GM23338 (cell line): Measurements from ENCODE around the gene STAC. TPM values are rescaled to one million over a fixed set of nuclear protein-coding genes. Genes with fewer than 3 reads are reported as not detected.

ENCODE experiments used
- ATAC-seq: fragments of 200-7000 bp; cut with Tn5 transposase; 3 replicates; pipeline ENCODE4 v1.9.1; 2020
- DNase-seq: peaks from one replicate; pipeline ENCODE4 v3.0.0-alpha.2; 2015; ENCODE audit warnings: low spot score
- H2AFZ ChIP-seq: fragments of 200-600 bp; sonication (generic); 2 replicates; pipeline ENCODE4 v1.8.0; 2016; ENCODE audit warnings: antibody characterized with exemption, mild to moderate bottlenecking, moderate library complexity
- H3F3A ChIP-seq: fragments of 200-600 bp; sonication (generic); replicated peaks from 2 replicates; pipeline ENCODE4 v1.8.0; 2017; ENCODE audit warnings: antibody characterized with exemption, mixed run types, low read depth
- H3K27ac ChIP-seq: fragments of 200-600 bp; sonication (generic); 2 replicates; pipeline ENCODE4 v1.6.1; 2016; ENCODE audit warnings: low read depth
- H3K27me3 ChIP-seq: fragments of 200-600 bp; sonication (generic); 2 replicates; pipeline ENCODE4 v1.8.0; 2016; ENCODE audit warnings: mild to moderate bottlenecking, mixed run types, moderate library complexity; ENCODE audit not compliant: insufficient read depth
- H3K36me3 ChIP-seq: fragments of 200-600 bp; sonication (generic); 2 replicates; pipeline ENCODE4 v1.8.0; 2016; ENCODE audit warnings: mild to moderate bottlenecking; ENCODE audit not compliant: insufficient read depth
- H3K4me1 ChIP-seq: fragments of 200-600 bp; sonication (generic); 2 replicates; pipeline ENCODE4 v1.8.0; 2016; ENCODE audit warnings: mild to moderate bottlenecking, moderate library complexity; ENCODE audit not compliant: insufficient read depth
- H3K4me2 ChIP-seq: fragments of 200-600 bp; sonication (generic); 2 replicates; pipeline ENCODE4 v1.7.1; 2017; ENCODE audit warnings: mixed run types
- H3K4me3 ChIP-seq: fragments of 200-600 bp; sonication (generic); 2 replicates; pipeline ENCODE4 v1.6.1; 2016; ENCODE audit warnings: mixed run types
- H3K79me2 ChIP-seq: fragments of 200-600 bp; sonication (generic); replicated peaks from 2 replicates; pipeline ENCODE4 v1.8.0; 2017; ENCODE audit warnings: mild to moderate bottlenecking; ENCODE audit not compliant: insufficient read depth
- H3K9me2 ChIP-seq: fragments of 200-600 bp; sonication (generic); 2 replicates; pipeline ENCODE4 v1.8.0; 2017; ENCODE audit not compliant: insufficient read depth
- H4K20me1 ChIP-seq: fragments of 200-600 bp; sonication (generic); replicated peaks from 2 replicates; pipeline ENCODE4 v1.8.0; 2017; ENCODE audit warnings: mild to moderate bottlenecking; ENCODE audit not compliant: insufficient read depth
- H3K27ac Mint-ChIP-seq: 2 replicates; pipeline ENCODE4 v1.8.0; 2020; ENCODE audit warnings: inconsistent platforms, mild to moderate bottlenecking, moderate library complexity, mixed read lengths
- H3K27me3 Mint-ChIP-seq: 3 replicates; pipeline ENCODE4 v1.8.0; 2022; ENCODE audit warnings: low read depth, mild to moderate bottlenecking, moderate library complexity, mixed read lengths, inconsistent platforms; ENCODE audit not compliant: insufficient read depth, poor library complexity
- H3K36me3 Mint-ChIP-seq: 3 replicates; pipeline ENCODE4 v1.8.0; 2021; ENCODE audit warnings: low read depth, mild to moderate bottlenecking, inconsistent platforms, moderate library complexity, mixed read lengths
- H3K4me1 Mint-ChIP-seq: 3 replicates; pipeline ENCODE4 v1.8.0; 2020; ENCODE audit warnings: mild to moderate bottlenecking, inconsistent platforms, mixed read lengths
- H3K4me3 Mint-ChIP-seq: 3 replicates; pipeline ENCODE4 v1.8.0; 2021; ENCODE audit warnings: moderate library complexity, mild to moderate bottlenecking, inconsistent platforms, mixed read lengths
- H3K9me3 Mint-ChIP-seq: 3 replicates; pipeline ENCODE4 v1.8.0; 2020; ENCODE audit warnings: moderate library complexity, mild to moderate bottlenecking, inconsistent platforms, mixed read lengths
- CREB1 ChIP-seq: fragments of 250-450 bp; sonication (Bioruptor Pico); IDR thresholded peaks from 2 replicates; pipeline ENCODE4 v1.5.0; 2020; ENCODE audit warnings: low read depth, mild to moderate bottlenecking, moderate library complexity
- CTCF ChIP-seq, 2 experiments: fragments of 200-600 bp in 1 of 2; sonication (generic) in 1 of 2; conservative IDR thresholded peaks; 2 replicates each; pipeline versions ENCODE4 v1.5.1 to v1.6.1; 2016 to 2017; ENCODE audit warnings: antibody characterized with exemption in 2 of 2, low read depth in 2 of 2, mild to moderate bottlenecking in 2 of 2, moderate library complexity in 1 of 2
- EZH2 ChIP-seq: fragments of 200-600 bp; sonication (generic); IDR thresholded peaks from one replicate; pipeline ENCODE4 v1.8.0; 2017; ENCODE audit warnings: antibody characterized with exemption, mild to moderate bottlenecking, low read depth; ENCODE audit not compliant: unreplicated experiment
- EZH2phosphoT487 ChIP-seq: fragments of 200-600 bp; sonication (generic); IDR thresholded peaks from one replicate; pipeline ENCODE4 v1.8.1; 2018; ENCODE audit warnings: antibody characterized with exemption; ENCODE audit not compliant: unreplicated experiment
- JUNB ChIP-seq: IDR thresholded peaks from one replicate; pipeline ENCODE4 v1.6.1; 2016; ENCODE audit warnings: antibody characterized with exemption; ENCODE audit not compliant: unreplicated experiment
- NANOG ChIP-seq: IDR thresholded peaks from 2 replicates; pipeline ENCODE4 v1.6.1; 2016; ENCODE audit warnings: antibody characterized with exemption, borderline replicate concordance
- POLR2AphosphoS5 ChIP-seq: IDR thresholded peaks from 2 replicates; pipeline ENCODE4 v1.6.1; 2016; ENCODE audit warnings: antibody characterized with exemption, low read depth
- REST ChIP-seq: IDR thresholded peaks from one replicate; pipeline ENCODE4 v1.6.1; 2018; ENCODE audit warnings: antibody characterized with exemption; ENCODE audit not compliant: unreplicated experiment
- STAT1 ChIP-seq: IDR thresholded peaks from one replicate; pipeline ENCODE4 v1.6.1; 2016; ENCODE audit warnings: antibody characterized with exemption; ENCODE audit not compliant: unreplicated experiment
- ZNF114 ChIP-seq: fragments of 250-450 bp; sonication (Bioruptor Pico); IDR thresholded peaks from 2 replicates; pipeline ENCODE4 v1.5.0; 2020; ENCODE audit warnings: mild to moderate bottlenecking, moderate library complexity
- ZNF331 ChIP-seq: fragments of 250-450 bp; sonication (Bioruptor Pico); IDR thresholded peaks from 2 replicates; pipeline ENCODE4 v1.5.0; 2020; ENCODE audit warnings: low read depth, mild to moderate bottlenecking, moderate library complexity
- ZNF462 ChIP-seq: fragments of 250-450 bp; sonication (Bioruptor Pico); IDR thresholded peaks from 2 replicates; pipeline ENCODE4 v1.5.0; 2020; ENCODE audit warnings: mild to moderate bottlenecking, moderate library complexity
- polyA plus RNA-seq: library from polyadenylated mRNA; unstranded; fragments of >200 nt; fragmentation: Nextera tagmentation; extraction: Ambion mirVana; gene quantifications from 2 replicates; pipeline ENCODE4 v1.2.1, GENCODE V29; 2016
- total RNA-seq: library from RNA; depleted of rRNA; stranded (reverse); fragments of >200 nt; shearing (Covaris generic); gene quantifications from 2 replicates; pipeline ENCODE4 v1.2.3, GENCODE V29; 2014
- TF ChIP-seq, protein P1 (sequence below): IDR thresholded peaks from 2 replicates; pipeline ENCODE4 v1.6.1; 2016; ENCODE audit warnings: antibody characterized with exemption

STAC gene
- total and polyA plus RNA-seq, 2 experiments from 2014 or later: 5.6 to 22.9 TPM

DNA sequence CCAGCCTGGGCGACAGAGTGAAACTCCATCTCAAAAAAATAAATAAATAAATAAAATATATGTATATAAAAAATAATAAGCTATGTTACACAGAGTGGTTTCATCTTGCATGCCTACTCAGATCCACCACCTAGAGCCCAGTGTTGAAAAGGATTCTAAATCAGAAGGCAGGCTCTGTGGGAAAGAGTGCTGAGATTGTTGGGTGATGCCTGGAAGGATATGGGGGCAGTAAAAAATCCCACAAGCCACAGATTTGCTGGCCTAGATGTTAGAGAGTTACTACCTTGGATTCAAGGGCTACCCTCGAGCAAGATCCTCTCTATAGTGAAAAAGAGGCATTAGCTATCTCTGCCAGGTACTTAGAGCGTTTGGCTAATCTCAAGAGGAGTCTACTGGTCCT is 144.3 kb downstream of the STAC start:
- Mint-ChIP-seq H3K27me3 (no peaks in the 10 kb centered on the region), H3K36me3 (no peaks in the 10 kb centered on the region; the same call in 2 of the 3 replicates), H3K4me1 (peaks cover 11% of the 10 kb centered on the region; the same call in 2 of the 3 replicates), H3K9me3 (no peaks in the 10 kb centered on the region), H3K4me3 (no peak overlapping the region), H3K27ac (no peak overlapping the region)
- no peaks in the 10 kb centered on the region for H3K9me2 ChIP-seq
- ATAC-seq (no peak), DNase-seq (no peak)
- H3K4me1 ChIP-seq: no peaks in the 10 kb centered on the region; the same call in 1 of the 2 replicates
- H3K4me2 ChIP-seq: no peak overlapping the region
- no peaks in the 10 kb centered on the region for H3K79me2 ChIP-seq
- no peaks in the 10 kb centered on the region for H4K20me1 ChIP-seq
- TF ChIP-seq ZNF462 (CRISPR knock-in tag): no peak
- TF ChIP-seq STAT1: no peak
- no peak for TF ChIP-seq CTCF (conservative IDR thresholded peaks at IDR 0.05; ENCODE audit: low read depth in 2 of 2)
- TF ChIP-seq, protein P1, sequence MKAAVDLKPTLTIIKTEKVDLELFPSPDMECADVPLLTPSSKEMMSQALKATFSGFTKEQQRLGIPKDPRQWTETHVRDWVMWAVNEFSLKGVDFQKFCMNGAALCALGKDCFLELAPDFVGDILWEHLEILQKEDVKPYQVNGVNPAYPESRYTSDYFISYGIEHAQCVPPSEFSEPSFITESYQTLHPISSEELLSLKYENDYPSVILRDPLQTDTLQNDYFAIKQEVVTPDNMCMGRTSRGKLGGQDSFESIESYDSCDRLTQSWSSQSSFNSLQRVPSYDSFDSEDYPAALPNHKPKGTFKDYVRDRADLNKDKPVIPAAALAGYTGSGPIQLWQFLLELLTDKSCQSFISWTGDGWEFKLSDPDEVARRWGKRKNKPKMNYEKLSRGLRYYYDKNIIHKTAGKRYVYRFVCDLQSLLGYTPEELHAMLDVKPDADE: no peak
- no peak for TF ChIP-seq REST
- no peak for TF ChIP-seq CREB1
- no peak for TF ChIP-seq EZH2phosphoT487
- TF ChIP-seq JUNB: no peak
- no peak for TF ChIP-seq ZNF114 (CRISPR knock-in tag)
- no peak for TF ChIP-seq ZNF331 (CRISPR knock-in tag)
- no peak for TF ChIP-seq POLR2AphosphoS5
- TF ChIP-seq EZH2: no peak
- no peak for TF ChIP-seq NANOG
- no peak overlapping the region for H3K27ac ChIP-seq
- H3K36me3 ChIP-seq: 0 out of 2 replicates have a peak, but pooled peaks cover 6% of the 10 kb centered on the region
- H3F3A ChIP-seq: no peaks in the 10 kb centered on the region
- no peak overlapping the region for H3K4me3 ChIP-seq
- H2AFZ ChIP-seq: no peak overlapping the region
- H3K27me3 ChIP-seq: no peaks in the 10 kb centered on the region
